GM06990 (cell line): ENCODE measurements around the gene LDLRAD4.

Source experiments
- DNase-seq: peaks from one replicate; pipeline ENCODE4 v3.0.0-alpha.2; 2011; ENCODE audit not compliant: insufficient read length; ENCODE audit errors: extremely low read depth
- H3K27me3 ChIP-seq: replicated peaks from 2 replicates; pipeline ENCODE4 v1.6.0; 2011; ENCODE audit warnings: low read length; ENCODE audit not compliant: control insufficient read depth, insufficient read depth
- H3K36me3 ChIP-seq: 2 replicates; pipeline ENCODE4 v1.5.1; 2011; ENCODE audit warnings: low read length; ENCODE audit not compliant: control insufficient read depth, insufficient read depth
- H3K4me3 ChIP-seq: replicated peaks from 2 replicates; pipeline ENCODE4 v1.5.1; 2011; ENCODE audit warnings: low read depth, mild to moderate bottlenecking, control low read depth, low read length
- CTCF ChIP-seq: IDR thresholded peaks from 2 replicates; pipeline ENCODE4 v1.5.1; 2011; ENCODE audit warnings: low read length, control low read depth, mild to moderate bottlenecking, inconsistent platforms; ENCODE audit not compliant: insufficient read depth, poor library complexity, severe bottlenecking

The LDLRAD4 gene

GRCh38 chr18:13630716-13631268 is 412.2 kb downstream of the LDLRAD4 start:
- no peak for DNase-seq
- no peak overlapping the region for H3K4me3 ChIP-seq
- no peaks in the 10 kb centered on the region for H3K36me3 ChIP-seq
- H3K27me3 ChIP-seq: no peaks in the 10 kb centered on the region
- TF ChIP-seq CTCF: no peak

DNA sequence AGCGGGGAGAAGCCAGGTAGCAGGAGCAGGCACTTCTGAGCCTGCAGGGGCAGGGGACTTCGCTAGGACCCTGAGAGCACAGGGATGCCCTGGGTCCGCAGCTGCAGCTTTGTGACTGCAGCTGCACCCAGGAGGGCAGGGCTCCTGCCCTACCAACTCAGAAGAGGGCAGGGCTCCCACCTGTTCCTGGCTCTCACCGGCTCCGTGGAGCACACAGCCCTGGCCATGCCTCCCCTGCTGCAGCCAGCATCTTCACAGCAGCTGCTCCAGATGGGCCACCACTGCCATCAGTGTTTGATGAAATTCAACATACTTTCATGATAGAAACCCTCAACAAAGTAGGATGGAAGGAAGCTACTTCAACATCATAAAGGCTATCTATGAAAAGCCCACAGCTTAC is 415.1 kb downstream of the LDLRAD4 start:
- Histone ChIP-seq H3K27me3 (no peaks in the 10 kb centered on the region), H3K4me3 (no peak overlapping the region), H3K36me3 (no peaks in the 10 kb centered on the region)
- DNase-seq: no peak
- TF ChIP-seq CTCF: no peak

DNA sequence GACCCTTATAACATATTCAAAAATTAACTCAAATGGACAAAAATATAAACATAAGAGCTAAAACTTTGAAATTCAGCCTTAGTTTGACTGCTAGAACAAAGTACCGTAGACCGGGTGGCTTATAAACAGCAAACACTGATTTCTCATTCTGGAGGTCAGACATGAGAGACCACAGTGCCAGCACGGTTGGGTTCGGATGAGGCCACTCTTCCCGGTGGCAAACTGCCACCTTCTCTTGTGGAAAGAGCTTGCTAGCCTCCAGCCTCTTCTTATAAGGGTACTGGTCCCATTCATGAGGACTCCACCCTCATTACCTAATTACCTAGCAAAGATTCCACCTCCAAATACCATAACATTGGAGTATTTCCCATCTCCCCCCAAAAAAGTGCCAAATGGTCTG is 416.5 kb downstream of the LDLRAD4 start:
- no peaks in the 10 kb centered on the region for H3K27me3 ChIP-seq
- H3K4me3 ChIP-seq: no peak overlapping the region
- no peak for TF ChIP-seq CTCF
- no peak for DNase-seq
- H3K36me3 ChIP-seq: no peaks in the 10 kb centered on the region

DNA sequence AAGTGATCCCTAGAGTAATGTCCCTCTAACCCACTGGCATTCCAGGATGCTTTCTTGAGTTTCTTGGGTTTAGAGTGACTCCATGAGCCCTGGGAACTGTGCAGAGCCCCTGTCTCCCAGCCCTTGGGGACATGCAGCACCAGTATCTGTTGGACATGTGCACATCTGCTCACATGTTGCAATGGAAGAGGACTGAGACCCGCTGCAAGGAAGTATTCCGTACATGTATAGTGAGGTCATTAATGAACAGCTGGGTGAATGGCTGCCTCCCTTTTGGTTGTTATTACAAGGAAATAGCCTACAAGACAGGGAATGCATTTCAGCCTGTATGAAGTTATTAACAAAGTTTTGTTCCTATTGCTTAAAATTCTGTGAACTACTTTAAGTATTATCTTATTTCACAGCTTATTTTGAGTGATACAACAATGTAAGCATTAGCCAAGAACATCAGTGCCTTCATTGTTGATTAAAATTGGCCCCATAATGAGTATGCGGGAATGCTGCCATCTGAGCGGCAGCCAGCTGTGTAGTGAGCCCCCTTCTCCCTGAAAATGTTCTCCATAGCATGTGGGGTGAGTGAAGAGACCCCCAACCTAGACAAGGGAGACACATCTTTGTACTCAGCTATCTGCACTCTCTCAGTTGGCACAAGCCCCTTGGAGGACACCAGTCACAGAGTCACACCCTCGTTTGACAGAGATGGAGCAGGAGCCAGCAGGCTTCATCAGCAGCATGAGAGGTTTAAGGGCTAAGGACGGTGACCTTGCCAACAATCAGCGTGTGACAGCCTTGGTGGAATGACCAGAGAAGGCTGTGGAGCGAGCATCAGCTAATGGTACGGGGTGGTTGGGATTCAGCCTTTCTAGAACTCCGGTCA is 420.4 kb downstream of the LDLRAD4 start:
- H3K4me3 ChIP-seq: no peak overlapping the region
- H3K36me3 ChIP-seq: no peaks in the 10 kb centered on the region
- DNase-seq: no peak
- no peaks in the 10 kb centered on the region for H3K27me3 ChIP-seq
- TF ChIP-seq CTCF: no peak

DNA sequence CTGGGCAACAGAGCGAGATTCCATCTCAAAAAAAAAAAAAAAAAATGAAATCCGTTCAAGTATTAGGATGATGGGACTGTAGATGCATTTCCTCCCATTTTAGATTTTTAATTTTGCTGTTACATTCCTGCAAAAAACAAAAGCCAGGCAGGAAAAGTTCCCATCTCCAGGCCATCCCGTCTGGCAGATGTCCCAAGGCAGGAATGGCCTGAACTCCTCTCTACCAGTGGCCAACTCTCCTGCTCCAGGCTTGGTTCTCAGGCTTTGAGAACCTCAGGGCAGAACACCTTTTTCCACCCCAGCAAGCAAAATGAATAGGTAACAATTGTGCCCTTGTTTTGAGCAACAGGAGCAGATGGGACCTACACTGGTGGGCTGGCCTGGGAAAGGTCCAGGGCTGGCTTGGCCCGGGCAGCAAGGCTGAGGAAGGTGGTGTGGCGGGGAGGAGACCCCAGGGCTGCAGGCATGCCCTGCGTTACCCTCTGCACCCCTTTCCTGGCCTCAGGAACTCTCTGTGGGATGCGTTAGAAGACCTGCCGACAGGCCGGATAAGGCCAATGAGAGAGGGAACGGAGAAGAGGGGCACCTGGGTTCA is 421.8 kb downstream of the LDLRAD4 start:
- Histone ChIP-seq H3K4me3 (no peak overlapping the region), H3K36me3 (no peaks in the 10 kb centered on the region; the same call in 1 of the 2 replicates), H3K27me3 (no peaks in the 10 kb centered on the region)
- no peak for TF ChIP-seq CTCF
- no peak for DNase-seq
